HTR-8/SVneo (cell line): ENCODE data around the gene MB21D2.

ENCODE experiments used
- DNase-seq: peaks from one replicate; pipeline ENCODE4 v3.0.0; 2011; ENCODE audit warnings: low spot score, mixed read lengths; ENCODE audit not compliant: insufficient read length
- FAIRE-seq: peaks from 2 replicates; lab custom pipeline; 2011; peaks lifted over from hg19 to GRCh38; lab: Jason Lieb, UNC

Gene MB21D2

GRCh38 chr3:192894676-192895075, 23.0 kb downstream of the MB21D2 start:
- DNase-seq (no peak), FAIRE-seq (no peak)

- FAIRE-seq = peak; percentile 49
Measured at GRCh38 chr3:192892981-192893700, 24.5 kb downstream of the MB21D2 start.

GRCh38 chr3:192890347-192891335, 27.0 kb downstream of the MB21D2 start:
- DNase-seq (no peak), FAIRE-seq (no peak)

More at GRCh38 chr3:192892981-192893700, 24.5 kb downstream of the MB21D2 start:
- peak; percentile 84 for DNase-seq

GRCh38 chr3:192889679-192890078, 28.0 kb downstream of the MB21D2 start:
- no peak for FAIRE-seq
- DNase-seq = no peak

GRCh38 chr3:192888190-192888589, 29.5 kb downstream of the MB21D2 start:
- DNase-seq (no peak), FAIRE-seq (no peak)

- DNase-seq = no peak
- no peak for FAIRE-seq
Measured at GRCh38 chr3:192887701-192888100, 30.0 kb downstream of the MB21D2 start.

GRCh38 chr3:192887047-192887446, 30.6 kb downstream of the MB21D2 start:
- FAIRE-seq (no peak), DNase-seq (no peak)

GRCh38 chr3:192884777-192885773, 32.6 kb downstream of the MB21D2 start:
- FAIRE-seq (no peak), DNase-seq (peak; percentile 73)

- no peak for FAIRE-seq
- DNase-seq = no peak
Measured at GRCh38 chr3:192883512-192883911, 34.1 kb downstream of the MB21D2 start.

GRCh38 chr3:192881159-192881786, 36.4 kb downstream of the MB21D2 start:
- DNase-seq (no peak), FAIRE-seq (no peak)

- FAIRE-seq = no peak
Measured at GRCh38 chr3:192880313-192880712, 37.3 kb downstream of the MB21D2 start.

GRCh38 chr3:192879346-192880031, 38.2 kb downstream of the MB21D2 start:
- DNase-seq (peak; percentile 89), FAIRE-seq (peak; percentile 36)

More at GRCh38 chr3:192880313-192880712, 37.3 kb downstream of the MB21D2 start:
- DNase-seq = no peak

- FAIRE-seq = no peak
- DNase-seq = peak; percentile 19
Measured at GRCh38 chr3:192875971-192876565, 41.6 kb downstream of the MB21D2 start.

GRCh38 chr3:192870822-192871221, 46.8 kb downstream of the MB21D2 start:
- FAIRE-seq (no peak), DNase-seq (no peak)

GRCh38 chr3:192869131-192870031, 48.3 kb downstream of the MB21D2 start:
- FAIRE-seq = peak; percentile 31

GRCh38 chr3:192867645-192868044, 50.0 kb downstream of the MB21D2 start:
- DNase-seq = no peak

More at GRCh38 chr3:192869131-192870031, 48.3 kb downstream of the MB21D2 start:
- DNase-seq = peak; percentile 41

GRCh38 chr3:192866804-192867203, 50.9 kb downstream of the MB21D2 start:
- FAIRE-seq = no peak
- no peak for DNase-seq

More at GRCh38 chr3:192867645-192868044, 50.0 kb downstream of the MB21D2 start:
- FAIRE-seq = no peak
